HG03565 (cell line): ENCODE measurements around the gene NOC4L.

ENCODE experiments used
- ATAC-seq: cut with Tn5 transposase; IDR thresholded peaks from one replicate; pipeline ENCODE4 v1.9.1; 2021; ENCODE audit warnings: mild to moderate bottlenecking, moderate library complexity; ENCODE audit not compliant: unreplicated experiment

Gene NOC4L

GRCh38 chr12:132155771-132156572 is 11.7 kb downstream of the NOC4L start:
- no peak for ATAC-seq

GRCh38 chr12:132156573-132157325 is 12.5 kb downstream of the NOC4L start:
- ATAC-seq, result no peak

GRCh38 chr12:132157733-132158409 is 13.6 kb downstream of the NOC4L start:
- no peak for ATAC-seq

- no peak for ATAC-seq
Observed at GRCh38 chr12:132158677-132159554, 14.7 kb downstream of the NOC4L start.

- ATAC-seq, result no peak
Observed at GRCh38 chr12:132159555-132160003, 15.3 kb downstream of the NOC4L start.

- ATAC-seq, result no peak
Observed at GRCh38 chr12:132160016-132160415, 15.8 kb downstream of the NOC4L start.

- no peak for ATAC-seq
Observed at GRCh38 chr12:132160601-132161035, 16.4 kb downstream of the NOC4L start.

- ATAC-seq, result no peak
Observed at GRCh38 chr12:132161036-132161781, 17.0 kb downstream of the NOC4L start.

- ATAC-seq, result no peak
Observed at GRCh38 chr12:132161796-132162507, 17.7 kb downstream of the NOC4L start.

GRCh38 chr12:132162508-132163031 is 18.3 kb downstream of the NOC4L start:
- ATAC-seq, result no peak

GRCh38 chr12:132163041-132163910 is 19.0 kb downstream of the NOC4L start:
- no peak for ATAC-seq

GRCh38 chr12:132163911-132164288 is 19.6 kb downstream of the NOC4L start:
- no peak for ATAC-seq

- ATAC-seq, result no peak
Observed at GRCh38 chr12:132164426-132164825, 20.2 kb downstream of the NOC4L start.

GRCh38 chr12:132165584-132165983 is 21.3 kb downstream of the NOC4L start:
- no peak for ATAC-seq

- ATAC-seq, result no peak
Observed at GRCh38 chr12:132166093-132166492, 21.8 kb downstream of the NOC4L start.

- no peak for ATAC-seq
Observed at GRCh38 chr12:132166801-132167591, 22.7 kb downstream of the NOC4L start.

- ATAC-seq, result no peak
Observed at GRCh38 chr12:132167611-132168310, 23.5 kb downstream of the NOC4L start.
